Astrocyte (in vitro differentiated cells and primary cell): Measurements from ENCODE around the gene TAL1. TPM values are rescaled to one million over a fixed set of nuclear protein-coding genes. Genes with fewer than 3 reads are reported as not detected.
"Not testable (repeated sequence)": the region's sequence is repeated elsewhere in the genome, so short reads cannot be mapped to it uniquely, and the experiment has no call there.

ENCODE experiments used
- DNase-seq: peaks from one replicate; pipeline ENCODE4 v3.0.0-alpha.2; 2010; ENCODE audit warnings: low read depth
- FAIRE-seq: peaks from 2 replicates; lab custom pipeline; 2011; peaks lifted over from hg19 to GRCh38; lab: Jason Lieb, UNC
- H2AFZ ChIP-seq: 2 replicates; pipeline ENCODE4 v1.6.0; 2012; ENCODE audit warnings: low read depth, low read length, inconsistent platforms
- H3K27ac ChIP-seq: 2 replicates; pipeline ENCODE4 v1.5.1; 2011; ENCODE audit warnings: low read depth, low read length, inconsistent platforms
- H3K27me3 ChIP-seq: 2 replicates; pipeline ENCODE4 v1.6.0; 2011; ENCODE audit warnings: low read length, inconsistent platforms; ENCODE audit not compliant: insufficient read depth
- H3K36me3 ChIP-seq: 2 replicates; pipeline ENCODE4 v1.5.1; 2011; ENCODE audit warnings: low read length, inconsistent platforms; ENCODE audit not compliant: insufficient read depth
- H3K4me1 ChIP-seq: 2 replicates; pipeline ENCODE4 v1.5.1; 2011; ENCODE audit warnings: low read length, inconsistent platforms; ENCODE audit not compliant: insufficient read depth
- H3K4me2 ChIP-seq: 2 replicates; pipeline ENCODE4 v1.6.0; 2012; ENCODE audit warnings: low read length, inconsistent platforms
- H3K4me3 ChIP-seq: 2 replicates; pipeline ENCODE4 v1.5.1; 2011; ENCODE audit warnings: low read depth, mild to moderate bottlenecking, low read length, inconsistent platforms; ENCODE audit not compliant: insufficient read depth
- H3K79me2 ChIP-seq: 2 replicates; pipeline ENCODE4 v1.6.0; 2012; ENCODE audit warnings: mild to moderate bottlenecking, low read length, inconsistent platforms; ENCODE audit not compliant: insufficient read depth
- H3K9ac ChIP-seq: 2 replicates; pipeline ENCODE4 v1.6.0; 2012; ENCODE audit warnings: mild to moderate bottlenecking, low read length, inconsistent platforms
- H3K9me3 ChIP-seq: 2 replicates; pipeline ENCODE4 v1.5.1; 2012; ENCODE audit warnings: low read depth, mild to moderate bottlenecking, low read length, inconsistent platforms; ENCODE audit not compliant: insufficient read depth
- H4K20me1 ChIP-seq: 2 replicates; pipeline ENCODE4 v1.6.0; 2012; ENCODE audit warnings: low read length, inconsistent platforms; ENCODE audit not compliant: insufficient read depth
- H3K27ac Mint-ChIP-seq: one replicate; pipeline ENCODE4 v1.8.0; 2021; ENCODE audit warnings: mild to moderate bottlenecking, mixed read lengths; ENCODE audit not compliant: unreplicated experiment
- H3K27me3 Mint-ChIP-seq: one replicate; pipeline ENCODE4 v1.8.0; 2021; ENCODE audit warnings: low read depth, mixed read lengths; ENCODE audit not compliant: unreplicated experiment
- H3K36me3 Mint-ChIP-seq: one replicate; pipeline ENCODE4 v1.8.0; 2021; ENCODE audit warnings: low read depth, mixed read lengths; ENCODE audit not compliant: unreplicated experiment
- H3K4me1 Mint-ChIP-seq: one replicate; pipeline ENCODE4 v1.8.0; 2021; ENCODE audit warnings: low read depth, mixed read lengths; ENCODE audit not compliant: unreplicated experiment
- H3K4me3 Mint-ChIP-seq: one replicate; pipeline ENCODE4 v1.8.0; 2021; ENCODE audit warnings: mild to moderate bottlenecking, moderate library complexity, mixed read lengths; ENCODE audit not compliant: unreplicated experiment
- H3K9me3 Mint-ChIP-seq: one replicate; pipeline ENCODE4 v1.8.0; 2021; ENCODE audit warnings: mild to moderate bottlenecking, mixed read lengths; ENCODE audit not compliant: unreplicated experiment
- CTCF ChIP-seq: IDR thresholded peaks from 2 replicates; pipeline ENCODE4 v1.5.1; 2011; ENCODE audit warnings: low read depth, mild to moderate bottlenecking, inconsistent platforms, low read length, moderate library complexity; ENCODE audit not compliant: insufficient read depth
- EZH2 ChIP-seq: IDR thresholded peaks from 2 replicates; pipeline ENCODE4 v1.6.1; 2012; ENCODE audit warnings: mild to moderate bottlenecking, low read length, inconsistent platforms; ENCODE audit not compliant: insufficient read depth
- total RNA-seq: library from RNA; stranded (reverse); gene quantifications from 2 replicates; pipeline ENCODE4 v1.2.1, GENCODE V29; 2021

TAL1 gene
- total RNA-seq, 1 donor from 2014 or later = 0.14 TPM

GRCh38 chr1:47205918-47206317, 26.1 kb downstream of the TAL1 start:
- Mint-ChIP-seq H3K36me3 (no peaks in the 10 kb centered on the region), H3K27ac (no peak overlapping the region), H3K9me3 (peaks cover 6% of the 10 kb centered on the region), H3K4me1 (peaks cover 3% of the 10 kb centered on the region), H3K4me3 (no peak overlapping the region), H3K27me3 (peaks cover 37% of the 10 kb centered on the region)
- Histone ChIP-seq H3K27me3 (no peaks in the 10 kb centered on the region), H4K20me1 (no peaks in the 10 kb centered on the region), H3K79me2 (no peaks in the 10 kb centered on the region), H2AFZ (no peak overlapping the region), H3K4me1 (peaks cover 8% of the 10 kb centered on the region), H3K4me2 (no peak overlapping the region), H3K36me3 (no peaks in the 10 kb centered on the region), H3K9me3 (no peaks in the 10 kb centered on the region), H3K27ac (no peak overlapping the region), H3K4me3 (no peak overlapping the region), H3K9ac (no peak overlapping the region)
- TF ChIP-seq CTCF (no peak), EZH2 (no peak)
- FAIRE-seq (no peak), DNase-seq (no peak)

GRCh38 chr1:47203504-47203903, 28.5 kb downstream of the TAL1 start:
- FAIRE-seq, H3K36me3 Mint-ChIP-seq, H3K27ac Mint-ChIP-seq, H3K4me1 ChIP-seq, H4K20me1 ChIP-seq, H2AFZ ChIP-seq, H3K9me3 ChIP-seq, DNase-seq, H3K4me3 ChIP-seq, H3K4me3 Mint-ChIP-seq, H3K9me3 Mint-ChIP-seq, H3K27ac ChIP-seq, H3K4me1 Mint-ChIP-seq, H3K9ac ChIP-seq, H3K36me3 ChIP-seq, H3K79me2 ChIP-seq, H3K27me3 ChIP-seq, H3K4me2 ChIP-seq: not testable (repeated sequence)
- H3K27me3 Mint-ChIP-seq = peaks cover 38% of the 10 kb centered on the region

GRCh38 chr1:47201179-47201578, 30.8 kb downstream of the TAL1 start:
- TF ChIP-seq CTCF (no peak), EZH2 (no peak)
- H3K4me2 ChIP-seq = no peak overlapping the region
- Mint-ChIP-seq H3K4me3 (no peak overlapping the region), H3K27me3 (peaks cover 36% of the 10 kb centered on the region), H3K36me3 (no peaks in the 10 kb centered on the region), H3K9me3 (peaks cover 6% of the 10 kb centered on the region), H3K4me1 (peaks cover 5% of the 10 kb centered on the region), H3K27ac (no peak overlapping the region)
- H3K4me3 ChIP-seq = no peak overlapping the region
- H3K9ac ChIP-seq = no peak overlapping the region
- H3K4me1 ChIP-seq = no peaks in the 10 kb centered on the region
- DNase-seq = peak; percentile 25
- H3K9me3 ChIP-seq = no peaks in the 10 kb centered on the region
- no peak overlapping the region for H3K27ac ChIP-seq
- H3K27me3 ChIP-seq = peaks cover 11% of the 10 kb centered on the region
- H4K20me1 ChIP-seq = no peaks in the 10 kb centered on the region
- no peaks in the 10 kb centered on the region for H3K36me3 ChIP-seq
- no peaks in the 10 kb centered on the region for H3K79me2 ChIP-seq
- no peak overlapping the region for H2AFZ ChIP-seq
- FAIRE-seq = no peak
